HG03354 (cell line): ENCODE results near the gene ZCCHC7.
A peak's percentile ranks its signal among the peaks of the same experiment; 100 is the strongest.

Experiments used
- ATAC-seq: cut with Tn5 transposase; IDR thresholded peaks from one replicate; pipeline ENCODE4 v1.9.1; 2021; ENCODE audit warnings: mild to moderate bottlenecking; ENCODE audit not compliant: unreplicated experiment, poor library complexity, severe bottlenecking

The ZCCHC7 gene

DNA sequence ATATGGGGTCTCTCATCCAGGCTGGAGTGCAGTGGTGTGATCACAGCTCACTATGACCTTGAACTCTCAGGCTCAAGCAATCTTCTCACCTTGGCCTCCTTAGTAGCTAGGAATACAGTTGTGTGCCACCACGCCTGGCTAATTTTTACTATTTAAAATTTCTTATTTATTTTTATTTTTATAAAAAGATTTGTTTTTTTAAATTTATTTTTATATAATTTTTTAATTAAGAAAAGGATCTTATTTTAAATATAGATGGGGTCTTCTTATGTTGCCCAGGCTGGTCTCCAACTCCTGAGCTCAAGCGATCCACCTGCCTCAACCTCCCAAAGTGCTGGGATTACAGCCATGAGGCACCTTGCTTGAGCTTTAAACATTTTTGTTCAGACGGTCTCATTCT, 2.4 kb upstream of the ZCCHC7 start:
- no peak for ATAC-seq

DNA sequence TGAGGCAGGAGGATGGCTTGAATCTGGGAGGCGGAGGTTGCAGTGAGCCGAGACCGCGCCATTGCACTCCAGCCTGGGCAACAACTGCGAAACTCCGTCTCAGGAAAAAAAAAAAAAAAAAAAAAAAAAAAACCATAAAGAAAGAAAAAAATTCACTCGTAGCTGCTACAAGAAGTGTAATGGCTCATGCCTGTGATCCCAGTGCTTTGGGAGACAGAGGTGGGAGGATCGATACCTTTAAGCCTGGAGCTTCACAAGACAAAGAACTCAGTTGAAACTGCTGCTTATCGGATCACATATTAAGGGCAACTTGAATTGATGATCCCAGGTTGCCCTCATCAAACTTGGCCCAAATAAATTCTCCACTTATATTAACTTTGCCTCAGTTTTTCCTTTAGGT, 1.0 kb upstream of the ZCCHC7 start:
- no peak for ATAC-seq

DNA sequence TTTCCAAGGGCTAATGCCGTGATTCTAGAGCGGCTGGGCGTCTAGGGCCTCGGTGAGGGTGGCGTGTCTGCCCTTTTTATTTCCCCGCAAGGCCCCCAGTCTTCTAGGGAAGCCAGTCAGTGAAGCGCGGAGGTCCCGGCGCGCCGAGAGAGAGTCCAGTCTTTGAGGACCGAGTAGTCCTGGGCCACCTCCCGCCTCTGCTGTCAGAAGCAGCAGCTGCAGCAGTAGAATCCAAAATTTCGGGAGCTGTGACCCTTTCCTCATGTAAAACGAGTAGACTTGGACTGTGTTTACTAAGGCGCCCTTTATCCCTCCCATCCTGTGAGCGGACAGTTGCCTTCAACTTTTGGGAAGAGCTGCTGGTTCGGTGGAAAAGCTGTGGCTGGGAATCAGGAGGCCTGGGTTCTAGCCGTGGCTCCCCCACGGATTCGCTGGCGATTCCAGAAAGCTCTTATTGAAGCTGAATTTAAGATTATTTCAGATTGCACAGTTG, 515 bp downstream of the ZCCHC7 start:
- peak; percentile 31 for ATAC-seq

DNA sequence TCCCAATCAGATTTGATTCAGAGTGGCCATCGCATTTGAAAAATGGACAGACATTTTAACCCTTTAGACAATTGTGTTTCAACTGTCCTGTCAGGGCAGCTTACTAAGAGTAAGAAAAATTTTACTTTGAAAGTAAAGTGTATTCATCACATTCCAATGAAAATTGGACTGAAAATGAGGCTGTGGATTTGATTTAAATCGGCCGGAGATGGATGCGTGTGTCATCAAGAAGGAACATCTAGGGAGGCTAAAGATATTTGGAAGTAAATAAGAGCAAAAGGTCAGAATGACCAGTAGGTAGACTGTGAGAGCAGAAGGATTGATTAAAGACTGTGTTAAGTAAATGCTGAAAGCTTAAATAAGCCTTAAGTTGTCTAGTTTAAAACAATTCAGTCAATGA, 1.5 kb downstream of the ZCCHC7 start:
- ATAC-seq: no peak

DNA sequence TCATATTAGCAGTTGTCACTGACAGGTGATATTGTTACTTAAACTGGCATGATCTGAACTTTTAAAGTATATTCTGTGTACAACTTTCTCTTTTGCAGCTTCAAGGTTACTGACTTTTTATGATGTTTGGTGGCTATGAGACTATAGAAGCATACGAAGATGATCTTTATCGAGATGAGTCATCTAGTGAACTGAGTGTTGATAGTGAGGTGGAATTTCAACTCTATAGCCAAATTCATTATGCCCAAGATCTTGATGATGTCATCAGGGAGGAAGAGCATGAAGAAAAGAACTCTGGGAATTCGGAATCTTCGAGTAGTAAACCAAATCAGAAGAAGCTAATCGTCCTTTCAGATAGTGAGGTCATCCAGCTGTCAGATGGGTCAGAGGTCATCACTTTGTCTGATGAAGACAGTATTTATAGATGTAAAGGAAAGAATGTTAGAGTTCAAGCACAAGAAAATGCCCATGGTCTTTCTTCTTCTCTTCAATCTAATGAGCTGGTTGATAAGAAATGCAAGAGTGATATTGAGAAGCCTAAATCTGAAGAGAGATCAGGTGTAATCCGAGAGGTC, 5.9 kb downstream of the ZCCHC7 start:
- no peak for ATAC-seq

DNA sequence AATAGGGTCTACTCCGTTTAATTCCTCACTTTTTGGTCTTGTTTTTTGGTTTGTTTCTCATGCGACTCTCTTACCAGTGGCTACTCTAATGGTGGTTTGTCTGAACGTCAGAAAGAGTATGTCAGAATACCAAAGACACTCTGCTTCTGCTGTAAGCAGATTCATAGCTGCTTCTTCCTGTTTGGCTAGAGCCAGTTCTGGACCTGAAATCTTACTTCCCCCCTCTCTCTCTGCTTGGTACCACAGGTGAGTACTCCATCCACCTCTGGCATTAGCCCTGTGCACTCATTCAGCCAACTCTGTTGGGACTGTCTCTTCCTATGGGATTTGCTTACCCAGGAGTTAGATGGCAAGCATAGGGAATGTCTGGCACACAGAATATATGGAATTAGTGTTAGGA, 6.6 kb downstream of the ZCCHC7 start:
- ATAC-seq: no peak

DNA sequence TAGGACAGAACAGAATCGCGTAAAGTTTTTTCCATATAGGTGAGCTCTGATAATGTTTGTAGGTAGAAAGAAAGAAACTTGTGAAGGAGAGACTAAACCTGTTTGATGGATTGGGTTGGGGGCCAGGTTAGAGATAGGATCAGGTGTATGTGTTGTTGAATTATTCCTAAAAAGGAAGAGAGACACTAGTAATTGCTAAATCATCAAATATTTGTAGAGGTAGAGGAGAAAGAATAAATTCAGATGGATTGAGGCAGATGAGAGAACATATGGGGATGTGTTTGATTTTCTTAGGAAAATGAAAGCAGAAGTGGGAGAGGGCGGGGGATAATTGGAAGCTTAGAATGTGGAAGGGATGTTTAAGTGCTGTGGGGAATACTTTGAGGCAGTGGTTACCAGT, 7.7 kb downstream of the ZCCHC7 start:
- ATAC-seq: no peak

DNA sequence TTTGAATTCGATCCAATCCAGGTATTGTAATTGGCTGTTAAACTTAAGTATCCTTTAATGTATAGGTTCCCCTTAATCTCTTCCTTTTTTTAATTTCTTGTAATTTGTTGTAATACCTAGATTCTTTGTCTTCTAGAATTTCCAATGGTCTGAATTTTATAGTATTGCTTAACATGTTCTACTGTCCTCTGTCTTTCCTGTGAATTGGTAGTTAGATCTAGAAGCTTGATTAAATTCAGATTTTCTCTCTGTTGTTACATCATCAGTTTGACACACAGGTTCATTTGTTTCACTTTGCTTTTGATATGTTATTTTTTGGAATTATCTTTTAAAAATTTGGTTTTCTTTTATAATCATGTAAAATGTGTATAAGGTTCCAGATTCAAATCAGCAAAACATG, 13.8 kb downstream of the ZCCHC7 start:
- no peak for ATAC-seq

DNA sequence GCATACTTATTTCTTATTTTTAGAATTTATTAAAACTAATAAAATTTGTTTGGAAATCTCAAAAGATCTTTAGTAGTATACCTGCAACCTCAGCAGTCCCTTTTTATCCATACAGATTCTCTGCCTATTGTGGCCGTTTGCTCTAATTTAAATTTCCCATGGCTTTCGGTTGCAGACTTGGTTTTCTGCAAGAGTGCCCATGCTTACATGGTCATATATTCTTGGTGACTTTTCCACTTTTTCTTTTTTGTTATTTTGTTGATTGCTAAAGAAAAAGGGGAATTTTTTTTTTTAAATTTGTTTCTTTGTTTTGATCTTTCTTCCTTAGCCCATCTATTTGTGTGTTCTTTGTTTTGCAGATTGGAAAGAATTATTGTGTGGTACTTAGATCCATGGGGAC, 20.6 kb downstream of the ZCCHC7 start:
- ATAC-seq: no peak

DNA sequence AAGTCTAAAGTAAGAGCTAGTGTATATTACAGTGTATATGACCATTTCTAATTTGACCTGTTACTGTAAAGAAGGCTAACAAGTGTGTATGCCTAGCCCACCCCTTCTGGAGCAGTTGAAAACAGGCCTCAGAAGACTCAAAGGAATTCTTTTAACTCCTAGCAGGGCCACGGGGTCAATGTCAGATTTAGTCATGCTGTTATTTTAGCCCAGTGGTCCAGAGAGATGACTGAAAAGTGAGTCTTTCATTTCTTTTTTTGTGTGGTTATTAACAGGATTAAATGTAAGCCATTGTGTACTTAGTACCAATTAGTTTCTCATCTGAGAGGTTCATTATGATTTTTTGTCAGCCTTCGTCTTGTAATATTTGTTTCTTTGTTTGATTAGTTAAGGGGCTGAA, 24.4 kb downstream of the ZCCHC7 start:
- peak; percentile 54 for ATAC-seq

DNA sequence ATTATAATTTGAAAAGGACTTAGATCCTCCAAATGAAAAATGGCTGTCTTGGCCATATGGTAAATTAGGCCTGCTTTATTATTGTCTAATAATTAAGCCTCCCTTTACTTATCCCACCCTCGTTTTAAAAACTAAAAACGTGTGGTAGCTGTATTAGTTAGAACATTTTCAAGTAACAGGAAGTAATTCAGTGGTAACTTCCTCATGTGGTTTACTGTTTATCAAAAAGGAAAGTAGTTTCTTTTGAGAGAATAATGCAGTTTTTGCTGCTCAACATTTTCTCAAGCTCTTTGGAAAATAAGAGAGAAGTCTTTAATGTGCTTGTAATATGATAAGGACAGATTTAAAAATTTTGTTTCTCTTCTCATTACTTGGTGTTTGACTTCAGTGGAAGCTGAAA, 26.0 kb downstream of the ZCCHC7 start:
- ATAC-seq: peak; percentile 75

DNA sequence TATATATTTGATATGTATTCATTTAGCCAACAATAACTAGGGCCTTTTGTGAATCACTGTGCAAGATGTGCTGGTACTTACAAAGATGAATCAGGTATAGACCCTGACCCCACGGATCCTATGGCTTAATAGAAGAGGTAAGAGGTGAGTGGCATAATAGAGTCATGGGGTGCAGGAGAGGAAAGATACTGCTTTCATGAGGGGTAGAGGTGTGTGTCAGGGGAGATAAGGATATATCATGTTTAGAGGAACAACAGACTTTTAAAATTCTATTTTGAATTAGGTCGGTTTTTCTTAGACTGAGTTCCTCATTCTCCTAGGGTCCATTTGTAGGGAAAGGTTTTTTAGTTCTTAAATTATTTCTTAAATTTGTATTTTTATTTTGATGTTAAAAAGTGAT, 27.8 kb downstream of the ZCCHC7 start:
- no peak for ATAC-seq

DNA sequence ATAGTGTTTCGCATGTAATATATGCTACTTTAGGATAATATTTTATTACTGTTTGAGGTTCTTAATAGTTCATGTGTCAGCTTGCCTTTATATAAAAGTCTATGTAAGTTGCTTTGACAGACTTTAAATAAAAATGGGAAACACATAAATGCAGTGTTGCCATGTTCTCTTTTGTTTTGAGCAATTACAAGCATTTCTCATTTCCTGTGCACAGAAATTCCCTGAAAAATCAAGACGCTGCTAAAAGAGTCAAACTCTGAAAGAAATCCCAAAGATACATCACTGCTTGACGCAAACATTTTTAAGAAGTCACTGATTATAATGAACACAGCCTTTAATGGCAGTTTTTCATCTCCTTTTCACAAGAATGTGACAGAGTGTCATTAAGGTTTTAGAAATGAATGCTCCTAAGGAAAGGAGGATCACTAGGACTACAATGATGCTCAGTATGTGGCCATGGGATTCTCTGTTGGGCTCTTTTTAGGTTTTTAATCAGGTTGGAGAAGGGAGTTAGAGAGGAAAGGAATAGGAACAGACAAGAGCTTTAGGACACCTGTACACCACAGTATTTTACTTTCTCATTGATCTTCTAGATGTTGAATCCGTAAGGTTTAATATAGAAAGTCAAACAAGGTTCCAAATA, 29.4 kb downstream of the ZCCHC7 start:
- ATAC-seq: no peak

DNA sequence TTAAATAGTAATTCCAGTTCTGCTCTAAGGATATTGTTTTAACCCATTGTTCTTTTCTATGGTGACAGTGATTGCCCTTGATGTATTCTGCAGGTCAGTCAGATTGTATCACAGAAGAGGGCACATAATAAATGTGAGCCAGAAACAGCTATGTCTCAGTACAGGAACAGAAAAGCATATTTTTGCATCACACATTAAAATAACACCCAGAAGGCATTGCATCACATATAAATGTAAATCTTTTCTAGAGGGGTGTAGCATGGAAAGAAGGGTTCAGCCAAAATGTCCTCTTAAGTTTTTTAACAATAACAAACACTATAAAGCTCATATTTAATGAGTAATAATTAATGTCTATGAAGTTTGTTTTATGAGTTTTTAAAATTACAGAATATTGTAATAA, 30.0 kb downstream of the ZCCHC7 start:
- no peak for ATAC-seq

DNA sequence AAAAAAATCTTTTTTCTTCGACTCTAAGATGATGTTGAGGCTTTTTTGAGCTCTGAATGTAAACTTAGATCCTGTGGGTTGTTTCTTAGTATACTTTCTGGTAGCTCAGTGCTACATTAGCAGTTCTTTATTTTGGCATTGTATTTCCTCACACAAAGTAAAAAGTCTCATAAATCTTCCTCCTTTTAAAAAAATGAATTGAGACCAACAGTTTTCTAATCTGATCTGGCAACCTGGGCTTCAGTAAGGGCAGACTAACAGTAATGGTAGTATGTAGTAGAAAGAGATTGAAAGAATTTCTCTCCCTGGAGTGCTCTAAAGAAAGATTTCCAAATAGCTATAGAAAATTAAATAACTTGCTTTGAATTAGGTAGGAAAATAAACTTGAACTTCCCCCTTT, 31.4 kb downstream of the ZCCHC7 start:
- no peak for ATAC-seq

DNA sequence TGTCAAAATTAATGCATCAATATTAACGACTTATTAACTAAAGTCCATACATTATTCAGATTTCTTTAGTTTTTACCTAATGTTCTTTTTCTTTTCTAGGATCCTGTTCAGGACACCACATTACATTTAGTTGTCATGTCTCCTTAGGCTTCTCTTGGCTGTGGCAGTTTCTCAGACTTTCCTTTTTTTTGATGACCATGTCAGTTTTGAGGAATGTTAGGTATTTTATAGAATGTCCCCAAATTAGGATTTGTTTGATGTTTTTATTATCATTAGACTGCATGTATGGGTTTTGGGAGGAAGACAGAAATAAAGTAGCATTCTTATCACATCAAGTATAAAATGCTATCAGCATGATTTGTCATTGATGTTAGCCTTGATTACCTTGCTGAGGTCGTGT, 32.0 kb downstream of the ZCCHC7 start:
- ATAC-seq: no peak

DNA sequence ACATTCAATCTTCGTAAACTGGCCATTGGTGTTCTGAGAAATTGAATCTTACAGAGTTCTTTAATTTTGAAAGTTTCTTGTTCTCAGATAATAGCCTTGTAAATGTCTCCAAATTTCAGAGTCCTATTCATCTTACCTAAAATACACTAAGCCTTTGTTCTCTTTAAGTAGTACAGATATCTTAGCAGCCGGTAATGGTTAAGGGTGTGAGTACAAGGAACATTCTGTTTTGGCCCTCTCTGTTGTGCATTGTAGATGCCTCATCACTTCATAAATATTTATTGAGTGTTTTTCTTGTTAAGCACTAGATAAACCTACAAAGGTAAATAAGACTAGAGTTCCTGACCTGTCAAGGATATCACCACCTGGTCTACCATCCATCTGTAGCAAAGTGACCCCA, 35.2 kb downstream of the ZCCHC7 start:
- ATAC-seq: no peak

DNA sequence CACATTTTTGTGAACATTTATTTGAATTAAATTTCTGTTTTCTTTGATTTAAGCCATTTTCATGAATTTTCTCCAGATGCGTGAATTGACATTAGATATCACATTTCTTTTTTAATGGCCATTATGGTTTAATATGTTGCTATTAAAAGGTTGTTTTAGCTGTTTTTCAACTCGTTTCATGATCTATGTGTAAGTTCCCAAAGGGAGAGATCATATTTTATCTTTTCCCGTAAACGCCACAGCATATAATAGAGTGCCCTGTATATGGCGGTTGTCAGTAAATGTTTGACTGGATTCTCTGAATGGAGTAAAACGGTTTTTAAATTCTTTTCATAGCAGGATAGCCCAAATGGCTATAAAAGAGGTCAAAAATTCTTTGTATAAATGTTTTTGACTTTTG, 35.8 kb downstream of the ZCCHC7 start:
- ATAC-seq: no peak

DNA sequence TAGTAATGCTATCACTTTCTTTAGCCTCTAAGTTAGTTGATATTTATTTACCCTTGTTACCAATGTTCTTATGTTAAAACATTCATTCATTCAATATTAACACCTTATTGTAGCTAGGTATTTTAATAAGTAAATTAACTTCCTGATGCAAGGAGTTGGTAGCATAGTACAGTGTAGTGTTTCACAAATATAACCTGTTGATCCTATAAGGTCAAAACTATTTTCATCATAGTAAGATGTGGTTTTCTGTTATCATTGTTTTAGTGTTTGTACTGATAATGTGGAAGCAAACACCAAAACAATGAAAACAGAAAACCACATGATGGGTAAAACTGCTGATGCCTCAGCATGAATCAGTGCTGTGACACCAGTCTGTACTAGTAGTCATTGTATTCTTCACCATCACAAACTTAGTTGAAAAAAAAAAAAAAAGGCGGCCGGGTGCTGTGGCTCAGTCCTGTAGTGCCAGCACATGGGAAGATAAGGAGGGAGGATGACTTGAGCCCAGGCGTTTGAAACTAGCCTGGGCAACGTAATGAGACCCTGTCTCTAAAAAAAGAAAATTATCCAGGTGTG, 36.5 kb downstream of the ZCCHC7 start:
- ATAC-seq: no peak

DNA sequence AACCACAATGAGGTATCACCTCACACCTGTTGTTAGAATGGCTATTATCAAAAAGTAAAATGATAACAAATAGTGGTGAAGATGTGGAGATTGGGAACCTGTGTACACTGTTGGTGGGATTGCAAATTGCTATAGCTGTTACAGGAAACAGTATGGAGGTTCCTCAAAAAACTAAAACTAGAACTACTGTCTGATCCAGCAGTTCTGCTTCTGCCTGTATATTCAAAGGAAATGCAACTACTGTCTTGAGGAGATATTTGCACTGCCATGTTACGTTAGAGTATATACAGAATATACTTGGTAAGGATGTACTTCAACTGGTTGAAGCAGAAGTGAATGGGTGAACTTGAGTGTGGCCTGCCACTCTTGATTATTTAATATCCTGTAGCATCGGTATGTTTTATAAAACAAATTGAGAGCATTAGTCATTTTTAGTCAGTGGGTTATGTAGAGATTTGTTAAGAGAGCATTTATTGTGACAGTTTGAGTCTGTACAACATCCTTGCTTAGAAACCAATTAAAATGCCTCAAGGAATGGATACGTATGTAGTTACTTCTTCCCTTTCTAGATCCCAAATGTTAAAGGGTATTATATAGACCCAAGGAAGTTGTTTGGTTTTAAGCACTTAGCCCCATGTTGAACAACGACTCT, 37.5 kb downstream of the ZCCHC7 start:
- ATAC-seq: no peak

DNA sequence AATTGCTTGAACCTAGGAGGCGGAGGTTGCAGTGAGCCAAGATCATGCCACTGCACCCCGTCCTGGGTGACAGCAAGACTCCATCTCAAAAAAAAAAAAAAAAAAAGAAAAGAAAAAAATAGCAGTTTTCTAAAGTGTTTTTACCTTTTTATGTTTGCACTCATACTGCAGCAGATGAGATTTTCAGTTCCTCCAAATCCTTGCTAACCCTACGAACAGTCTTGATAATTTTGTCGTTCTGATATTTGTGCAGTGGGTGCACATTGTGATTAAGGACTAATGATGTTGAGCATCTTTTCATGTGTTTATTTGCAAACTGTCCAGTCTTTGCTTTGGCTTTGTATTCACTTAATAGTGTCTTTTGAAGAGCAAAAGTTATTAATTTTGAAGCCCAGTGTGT, 42.9 kb downstream of the ZCCHC7 start:
- no peak for ATAC-seq
